Mesothelial cell of epicardium (in vitro differentiated cells): ENCODE measurements around the gene E2F4. TPM values are rescaled to one million over a fixed set of nuclear protein-coding genes. Genes with fewer than 3 reads are reported as not detected.

ENCODE experiments used
- DNase-seq, 2 experiments: peaks; one replicate each; pipeline ENCODE4 v3.0.0; 2021; ENCODE audit warnings: low spot score in 2 of 2; ENCODE audit not compliant: unreplicated experiment in 2 of 2
- H3K27ac Mint-ChIP-seq: 2 replicates; pipeline ENCODE4 v1.8.0; 2021; ENCODE audit warnings: mixed read lengths
- H3K27me3 Mint-ChIP-seq: 2 replicates; pipeline ENCODE4 v1.8.0; 2021; ENCODE audit warnings: low read depth, mixed read lengths
- H3K36me3 Mint-ChIP-seq: 2 replicates; pipeline ENCODE4 v1.8.0; 2021; ENCODE audit warnings: mixed read lengths
- H3K4me1 Mint-ChIP-seq: 2 replicates; pipeline ENCODE4 v1.8.0; 2021; ENCODE audit warnings: mixed read lengths
- H3K4me3 Mint-ChIP-seq: 2 replicates; pipeline ENCODE4 v1.8.0; 2021; ENCODE audit warnings: mild to moderate bottlenecking, moderate library complexity, mixed read lengths
- H3K9me3 Mint-ChIP-seq: 2 replicates; pipeline ENCODE4 v1.8.0; 2021; ENCODE audit warnings: mixed read lengths
- total RNA-seq: library from RNA; stranded (reverse); gene quantifications from 3 replicates; pipeline ENCODE4 v1.2.1, GENCODE V29; 2021
- TF ChIP-seq, protein P1 (sequence below): fragments of 200-600 bp; sonication (generic); IDR thresholded peaks from one replicate; pipeline ENCODE4 v1.5.0; 2021; ENCODE audit warnings: antibody characterized with exemption; ENCODE audit not compliant: unreplicated experiment

The E2F4 gene
- total RNA-seq, 1 donor from 2014 or later, result 80.2 TPM

DNA sequence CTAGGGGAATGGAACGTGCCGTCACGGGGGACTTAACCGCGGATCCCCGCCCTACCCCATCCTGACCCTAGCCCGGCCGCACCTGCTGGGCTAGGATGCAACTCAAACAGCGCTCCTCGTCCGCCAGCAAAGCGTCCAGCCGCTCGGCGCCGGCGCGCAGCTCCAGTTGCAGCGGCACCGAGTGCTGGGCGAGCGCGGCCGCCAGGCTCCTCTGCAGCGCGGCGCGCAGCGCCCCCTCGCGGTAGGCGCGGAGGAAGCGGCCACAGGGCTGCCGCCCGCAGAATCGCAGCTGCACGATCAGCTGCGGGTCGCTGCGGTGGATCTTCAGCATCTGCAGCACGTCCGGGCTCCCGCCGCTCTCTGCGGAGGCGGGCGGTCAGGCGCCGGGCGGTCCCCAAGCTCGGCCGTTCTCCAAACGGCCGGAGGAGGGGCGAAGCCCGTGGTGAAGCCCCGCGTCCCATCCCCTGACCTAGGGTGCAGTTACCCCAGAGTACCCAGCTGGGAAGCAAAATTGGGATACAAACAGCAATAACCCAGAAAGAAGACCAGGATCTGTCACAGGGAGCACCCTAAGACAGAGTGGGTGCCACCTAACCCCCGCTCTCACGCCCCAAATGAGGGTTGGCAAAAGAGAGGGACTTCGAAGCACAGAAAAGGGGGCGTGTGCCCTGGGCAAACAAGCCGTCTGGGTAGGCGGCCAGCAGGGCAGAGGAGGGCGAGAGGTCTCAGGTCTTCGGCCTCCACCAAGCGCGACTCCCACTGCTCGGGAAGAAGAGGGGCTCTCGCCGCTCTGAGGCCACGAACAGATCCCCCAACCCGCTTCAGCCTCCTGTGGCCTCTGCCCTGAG lies 36.4 kb upstream of the E2F4 start:
- no peaks in the 10 kb centered on the region for H3K36me3 Mint-ChIP-seq
- H3K27me3 Mint-ChIP-seq, result peaks cover 81% of the 10 kb centered on the region
- no peaks in the 10 kb centered on the region for H3K9me3 Mint-ChIP-seq
- peak overlapping the region; percentile 53 for H3K4me3 Mint-ChIP-seq
- TF ChIP-seq, protein P1, sequence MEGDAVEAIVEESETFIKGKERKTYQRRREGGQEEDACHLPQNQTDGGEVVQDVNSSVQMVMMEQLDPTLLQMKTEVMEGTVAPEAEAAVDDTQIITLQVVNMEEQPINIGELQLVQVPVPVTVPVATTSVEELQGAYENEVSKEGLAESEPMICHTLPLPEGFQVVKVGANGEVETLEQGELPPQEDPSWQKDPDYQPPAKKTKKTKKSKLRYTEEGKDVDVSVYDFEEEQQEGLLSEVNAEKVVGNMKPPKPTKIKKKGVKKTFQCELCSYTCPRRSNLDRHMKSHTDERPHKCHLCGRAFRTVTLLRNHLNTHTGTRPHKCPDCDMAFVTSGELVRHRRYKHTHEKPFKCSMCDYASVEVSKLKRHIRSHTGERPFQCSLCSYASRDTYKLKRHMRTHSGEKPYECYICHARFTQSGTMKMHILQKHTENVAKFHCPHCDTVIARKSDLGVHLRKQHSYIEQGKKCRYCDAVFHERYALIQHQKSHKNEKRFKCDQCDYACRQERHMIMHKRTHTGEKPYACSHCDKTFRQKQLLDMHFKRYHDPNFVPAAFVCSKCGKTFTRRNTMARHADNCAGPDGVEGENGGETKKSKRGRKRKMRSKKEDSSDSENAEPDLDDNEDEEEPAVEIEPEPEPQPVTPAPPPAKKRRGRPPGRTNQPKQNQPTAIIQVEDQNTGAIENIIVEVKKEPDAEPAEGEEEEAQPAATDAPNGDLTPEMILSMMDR, result peak; percentile 98
- peak; percentile 81 to 93 for DNase-seq
- peaks cover 13% of the 10 kb centered on the region for H3K4me1 Mint-ChIP-seq
- H3K27ac Mint-ChIP-seq, result no peak overlapping the region

DNA sequence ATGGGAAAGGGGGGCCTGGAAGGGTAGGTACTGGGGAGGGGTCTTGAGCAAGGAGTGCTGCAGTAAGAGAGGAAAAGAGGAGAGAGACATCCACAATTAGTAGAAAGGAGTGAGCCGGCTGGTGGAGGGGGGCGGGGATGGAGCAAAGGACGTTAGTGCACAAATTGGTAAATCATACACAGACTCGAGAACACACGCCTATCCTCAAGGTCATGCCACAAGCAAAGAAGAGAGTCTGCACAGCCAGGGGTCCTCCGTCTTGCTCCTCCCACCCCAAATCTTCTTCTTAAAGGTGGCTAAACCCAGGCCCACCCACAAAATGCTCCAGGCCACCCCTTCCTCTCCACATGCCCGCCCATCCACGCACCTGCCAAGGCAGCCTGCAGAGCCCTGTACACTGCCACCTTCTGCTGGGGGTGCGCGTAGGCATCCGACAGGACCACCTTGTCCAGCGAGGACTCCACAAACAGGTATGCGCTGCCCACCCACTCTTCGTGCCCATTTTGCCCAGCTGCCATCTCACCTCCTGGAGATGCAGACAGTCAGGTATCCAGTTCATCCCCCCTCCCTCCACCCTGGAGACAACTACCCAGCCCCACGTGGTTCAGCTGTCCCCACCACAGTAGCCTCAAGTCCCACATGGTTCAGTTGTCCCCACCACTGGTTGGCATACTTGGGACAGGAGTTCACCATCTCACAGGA lies 35.7 kb upstream of the E2F4 start:
- peaks cover 85% of the 10 kb centered on the region for H3K27me3 Mint-ChIP-seq
- H3K27ac Mint-ChIP-seq, result no peak overlapping the region
- H3K4me3 Mint-ChIP-seq, result no peak overlapping the region
- TF ChIP-seq, protein P1, result no peak
- H3K36me3 Mint-ChIP-seq, result no peaks in the 10 kb centered on the region
- peaks cover 15% of the 10 kb centered on the region for H3K4me1 Mint-ChIP-seq
- H3K9me3 Mint-ChIP-seq, result no peaks in the 10 kb centered on the region
- no peak for DNase-seq

DNA sequence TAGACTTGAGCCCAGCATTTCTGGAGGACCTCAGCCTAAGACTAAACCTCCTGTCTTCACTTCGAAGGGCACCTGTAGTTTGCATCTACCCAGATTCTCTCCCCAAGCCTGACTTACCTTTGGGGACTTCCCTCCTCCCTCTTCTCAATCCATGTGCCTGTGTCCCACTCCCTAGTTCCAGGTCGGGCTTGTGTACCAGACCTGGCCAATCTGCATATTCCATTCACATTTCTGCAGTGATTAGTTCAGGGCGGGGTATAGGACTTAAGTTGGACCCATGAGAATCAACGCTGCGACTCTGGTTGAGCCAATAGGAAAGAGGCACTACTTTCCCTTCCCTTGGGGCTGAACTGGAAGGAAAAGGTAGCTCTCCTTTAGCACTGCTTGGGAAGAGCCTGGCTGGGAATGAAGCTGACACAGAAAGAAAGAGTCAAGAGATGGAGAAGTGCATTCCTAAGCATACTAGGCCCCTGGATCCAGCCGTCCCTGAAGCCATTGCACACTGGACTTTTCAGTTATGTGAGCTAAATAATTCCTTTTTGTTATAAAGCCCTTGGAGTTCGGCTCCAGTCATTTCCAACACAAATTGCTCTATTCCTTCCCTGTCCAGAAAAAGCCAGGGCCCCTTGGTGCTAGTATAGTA lies 34.7 kb upstream of the E2F4 start:
- no peak for DNase-seq
- Mint-ChIP-seq H3K27ac (no peak overlapping the region), H3K9me3 (no peaks in the 10 kb centered on the region), H3K4me1 (peaks cover 14% of the 10 kb centered on the region), H3K36me3 (no peaks in the 10 kb centered on the region), H3K4me3 (no peak overlapping the region), H3K27me3 (peaks cover 91% of the 10 kb centered on the region)
- TF ChIP-seq, protein P1, result no peak

DNA sequence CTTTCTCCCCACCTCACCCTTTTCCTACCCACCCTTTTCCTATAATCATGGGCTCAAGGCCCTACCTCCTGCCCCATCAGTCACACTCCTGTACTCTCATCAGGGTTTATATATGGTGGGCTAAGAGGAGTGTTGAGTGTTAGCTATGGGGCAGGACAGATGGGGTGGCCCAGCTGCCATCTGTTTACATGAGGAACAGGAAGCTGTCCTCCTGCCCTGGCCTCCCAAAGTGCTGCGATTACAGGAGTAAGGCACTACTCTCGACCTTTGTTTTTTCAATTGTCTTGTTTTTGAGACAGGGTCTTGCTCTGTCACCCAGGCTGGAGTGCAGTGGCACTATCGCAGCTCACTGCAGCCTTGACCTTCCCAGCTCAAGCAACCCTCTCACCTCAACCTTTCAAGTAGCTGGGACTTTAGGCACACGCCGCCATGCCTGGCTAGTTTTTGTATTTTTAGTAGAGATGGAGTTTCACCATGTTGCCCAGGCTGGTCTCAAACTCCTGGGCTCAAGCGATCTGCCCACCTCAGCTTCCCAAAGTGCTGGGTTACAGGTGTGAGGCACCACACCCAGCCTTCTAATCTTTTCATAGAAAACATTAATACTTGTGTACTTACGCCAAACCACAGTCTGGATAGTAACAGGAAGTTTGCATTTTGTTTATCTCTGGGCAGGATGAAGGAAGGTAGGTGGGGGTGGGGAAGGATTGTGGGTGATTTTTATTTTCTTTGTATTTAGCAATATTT lies 33.9 kb upstream of the E2F4 start:
- Mint-ChIP-seq H3K36me3 (no peaks in the 10 kb centered on the region), H3K4me1 (peaks cover 18% of the 10 kb centered on the region), H3K27ac (no peak overlapping the region), H3K27me3 (peaks cover 94% of the 10 kb centered on the region), H3K9me3 (no peaks in the 10 kb centered on the region), H3K4me3 (peak overlapping the region; percentile 51)
- TF ChIP-seq, protein P1, result no peak
- no peak for DNase-seq
